Mesenchymal stem cell (in vitro differentiated cells and primary cell): ENCODE data around the gene PPFIBP2.

Experiments used
- DNase-seq: peaks from one replicate; pipeline ENCODE4 v3.0.0-alpha.2; 2013
- H2AFZ ChIP-seq: one replicate; pipeline ENCODE4 v1.6.1; 2013; ENCODE audit warnings: low read depth, mild to moderate bottlenecking, control low read depth, inconsistent platforms, low read length, moderate library complexity
- H2AK5ac ChIP-seq: 2 replicates; pipeline ENCODE4 v1.6.1; 2013; ENCODE audit warnings: low read length, moderate library complexity, mild to moderate bottlenecking, inconsistent platforms; ENCODE audit not compliant: severe bottlenecking
- H2BK120ac ChIP-seq: one replicate; pipeline ENCODE4 v1.6.1; 2013; ENCODE audit warnings: low read depth, mild to moderate bottlenecking, inconsistent platforms, low read length, moderate library complexity
- H2BK12ac ChIP-seq, 2 experiments: one replicate each; pipeline ENCODE4 v1.6.1; 2013; ENCODE audit warnings: inconsistent platforms in 2 of 2, low read length in 2 of 2, mild to moderate bottlenecking in 2 of 2, moderate library complexity in 2 of 2, control low read depth in 1 of 2
- H2BK15ac ChIP-seq: one replicate; pipeline ENCODE4 v1.6.1; 2013; ENCODE audit warnings: mild to moderate bottlenecking, low read depth, inconsistent platforms; ENCODE audit not compliant: poor library complexity, severe bottlenecking
- H2BK5ac ChIP-seq: 2 replicates; pipeline ENCODE4 v1.6.1; 2013; ENCODE audit warnings: low read depth, mild to moderate bottlenecking, low read length, control low read depth, inconsistent platforms; ENCODE audit not compliant: poor library complexity, severe bottlenecking
- H3K14ac ChIP-seq, 2 experiments: one replicate each; pipeline ENCODE4 v1.6.1; 2013; ENCODE audit warnings: inconsistent platforms in 2 of 2, low read length in 2 of 2, control low read depth in 1 of 2, mild to moderate bottlenecking in 1 of 2, moderate library complexity in 1 of 2
- H3K18ac ChIP-seq, 2 experiments: one replicate each; pipeline ENCODE4 v1.6.1; 2013; ENCODE audit warnings: inconsistent platforms in 2 of 2, low read length in 2 of 2, control low read depth in 1 of 2, low read depth in 1 of 2, mild to moderate bottlenecking in 1 of 2
- H3K23ac ChIP-seq, 2 experiments: one replicate each; pipeline ENCODE4 v1.6.1; 2013; ENCODE audit warnings: inconsistent platforms in 2 of 2, low read length in 2 of 2, mild to moderate bottlenecking in 2 of 2, moderate library complexity in 2 of 2, control low read depth in 1 of 2
- H3K27ac ChIP-seq: 2 replicates; pipeline ENCODE4 v1.5.1; 2013; ENCODE audit warnings: mild to moderate bottlenecking, moderate library complexity, low read length, control low read depth, inconsistent platforms; ENCODE audit not compliant: poor library complexity, severe bottlenecking
- H3K27me3 ChIP-seq, 2 experiments: 2 replicates each; pipeline versions ENCODE4 v1.6.1 to v1.7.0; 2013; ENCODE audit warnings: low read length in 2 of 2, mild to moderate bottlenecking in 2 of 2, moderate library complexity in 2 of 2, control low read depth in 1 of 2, inconsistent platforms in 1 of 2; ENCODE audit not compliant: control insufficient read depth in 1 of 2, insufficient read depth in 1 of 2
- H3K36me3 ChIP-seq, 2 experiments: 2 replicates each; pipeline versions ENCODE4 v1.6.1 to v1.7.0; 2013; ENCODE audit warnings: low read length in 2 of 2, control low read depth in 1 of 2, inconsistent platforms in 1 of 2, low read depth in 1 of 2, mild to moderate bottlenecking in 1 of 2; ENCODE audit not compliant: insufficient read depth in 2 of 2, control insufficient read depth in 1 of 2
- H3K4ac ChIP-seq, 2 experiments: one replicate each; pipeline ENCODE4 v1.6.1; 2013; ENCODE audit warnings: inconsistent platforms in 2 of 2, low read length in 2 of 2, mild to moderate bottlenecking in 2 of 2, moderate library complexity in 2 of 2, control low read depth in 1 of 2, low read depth in 1 of 2
- H3K4me1 ChIP-seq: 2 replicates; pipeline ENCODE4 v1.6.1; 2013; ENCODE audit warnings: low read depth, low read length, control low read depth; ENCODE audit not compliant: control insufficient read depth, insufficient read depth
- H3K4me2 ChIP-seq: 2 replicates; pipeline ENCODE4 v1.6.1; 2013; ENCODE audit warnings: low read length, mild to moderate bottlenecking, inconsistent platforms; ENCODE audit not compliant: poor library complexity, severe bottlenecking
- H3K4me3 ChIP-seq, 2 experiments: 2 replicates each; pipeline versions ENCODE4 v1.5.1 to v1.7.0; 2013; ENCODE audit warnings: low read length in 2 of 2, mild to moderate bottlenecking in 2 of 2, control low read depth in 1 of 2, low read depth in 1 of 2; ENCODE audit not compliant: insufficient read depth in 1 of 2
- H3K79me1 ChIP-seq: replicated peaks from 2 replicates; pipeline ENCODE4 v1.6.1; 2013; ENCODE audit warnings: mild to moderate bottlenecking, control low read depth, low read length, inconsistent platforms; ENCODE audit not compliant: poor library complexity, severe bottlenecking
- H3K9ac ChIP-seq: 2 replicates; pipeline ENCODE4 v1.7.0; 2013; ENCODE audit warnings: mild to moderate bottlenecking, low read length, moderate library complexity
- H3K9me3 ChIP-seq: 2 replicates; pipeline ENCODE4 v1.7.0; 2013; ENCODE audit warnings: mild to moderate bottlenecking, low read length; ENCODE audit not compliant: control insufficient read depth
- H4K8ac ChIP-seq: one replicate; pipeline ENCODE4 v1.6.1; 2013; ENCODE audit warnings: inconsistent platforms, mild to moderate bottlenecking, low read length, moderate library complexity
- H4K91ac ChIP-seq: one replicate; pipeline ENCODE4 v1.6.1; 2013; ENCODE audit warnings: mild to moderate bottlenecking, low read length, inconsistent platforms
- WGBS: methylation state at CpG from one replicate; pipeline ENCODE4 v1.1.7; 2013; ENCODE audit warnings: mixed read lengths; 5-methylcytosine and 5-hydroxymethylcytosine counted together

The PPFIBP2 gene

DNA sequence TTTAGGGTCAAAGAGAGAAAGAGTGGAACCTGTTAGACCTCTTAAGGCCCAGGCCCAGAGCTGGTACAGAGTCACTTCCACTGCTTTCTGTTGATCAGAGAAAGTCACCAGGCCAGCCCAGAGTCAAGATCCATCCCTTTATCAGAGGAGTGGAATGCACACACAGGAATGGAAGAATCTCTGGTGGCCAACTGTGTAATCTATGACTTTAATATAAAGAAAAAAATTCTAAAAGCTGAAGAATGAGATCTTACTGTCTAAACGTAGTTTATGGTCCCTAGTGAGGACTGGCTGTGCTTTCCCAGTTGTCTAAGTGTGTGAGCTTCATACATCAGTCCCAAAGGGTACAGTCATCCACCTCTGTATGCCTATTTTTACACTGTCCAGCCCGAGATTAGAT lies 51.0 kb downstream of the PPFIBP2 start:
- H3K9me3 ChIP-seq, result peaks cover 5% of the 10 kb centered on the region
- H3K9ac ChIP-seq, result no peak overlapping the region
- 30% methylated on average over 2 of the region's 2 CpGs for WGBS
- no peak for DNase-seq
- H2BK15ac ChIP-seq, result no peak overlapping the region
- H3K14ac ChIP-seq, result no peak overlapping the region
- no peak overlapping the region for H2BK120ac ChIP-seq
- no peak overlapping the region for H2AK5ac ChIP-seq
- H2AFZ ChIP-seq, result no peak overlapping the region
- no peak overlapping the region for H2BK5ac ChIP-seq
- H2BK12ac ChIP-seq, result no peak overlapping the region
- H3K23ac ChIP-seq, result no peak overlapping the region
- no peak overlapping the region for H3K4me3 ChIP-seq
- H3K18ac ChIP-seq, result no peak overlapping the region
- peaks cover 0 to 7% of the 10 kb centered on the region in 2 experiments for H3K36me3 ChIP-seq
- no peaks in the 10 kb centered on the region for H3K79me1 ChIP-seq
- H3K4me2 ChIP-seq, result no peak overlapping the region
- no peak overlapping the region for H4K91ac ChIP-seq
- no peak overlapping the region for H4K8ac ChIP-seq
- no peak overlapping the region for H3K4ac ChIP-seq
- H3K4me1 ChIP-seq, result no peaks in the 10 kb centered on the region
- H3K27me3 ChIP-seq, result peaks cover 0 to 11% of the 10 kb centered on the region in 2 experiments
- no peak overlapping the region for H3K27ac ChIP-seq

DNA sequence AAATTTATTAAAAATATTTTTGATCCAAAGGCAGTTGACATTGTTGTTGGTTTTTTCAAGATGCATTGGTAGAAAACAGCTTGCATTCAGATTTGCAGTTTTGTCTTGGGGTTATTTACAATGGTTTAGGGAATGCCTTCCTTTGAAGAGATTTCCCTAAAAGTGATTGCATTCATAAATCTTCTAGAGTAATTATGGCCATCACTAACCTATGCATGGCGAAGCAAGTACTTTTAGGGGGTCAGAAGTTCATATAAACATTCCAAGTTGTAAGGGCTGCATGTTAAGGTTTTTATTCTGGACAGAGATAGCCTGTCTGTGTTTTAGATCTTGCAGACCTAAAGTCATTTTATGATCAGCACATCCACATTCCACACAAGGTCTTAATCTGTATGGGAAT lies 53.5 kb downstream of the PPFIBP2 start:
- Histone ChIP-seq H2BK5ac (no peak overlapping the region), H2BK15ac (no peak overlapping the region), H3K9me3 (peaks cover 5% of the 10 kb centered on the region), H2BK12ac (no peak overlapping the region), H3K4me3 (no peak overlapping the region), H3K4me2 (no peak overlapping the region), H3K36me3 (peaks cover 0 to 7% of the 10 kb centered on the region in 2 experiments), H3K4me1 (peaks cover 3% of the 10 kb centered on the region), H3K9ac (no peak overlapping the region), H2AFZ (no peak overlapping the region), H4K8ac (no peak overlapping the region), H3K23ac (no peak overlapping the region), H3K27me3 (peaks cover 0 to 23% of the 10 kb centered on the region in 2 experiments), H4K91ac (no peak overlapping the region), H3K79me1 (no peaks in the 10 kb centered on the region), H2AK5ac (no peak overlapping the region), H3K14ac (no peak overlapping the region), H3K4ac (no peak overlapping the region), H2BK120ac (no peak overlapping the region), H3K27ac (no peak overlapping the region), H3K18ac (no peak overlapping the region)
- DNase-seq, result no peak
- WGBS, result 0% methylated on average over 1 of the region's 1 CpG

- H3K27me3 ChIP-seq, result peaks cover 0 to 23% of the 10 kb centered on the region in 2 experiments
- no peaks in the 10 kb centered on the region for H3K79me1 ChIP-seq
- H2AFZ ChIP-seq, result no peak overlapping the region
- H3K27ac ChIP-seq, result no peak overlapping the region
- no peak overlapping the region for H4K8ac ChIP-seq
- H3K4ac ChIP-seq, result no peak overlapping the region
- peaks cover 0 to 7% of the 10 kb centered on the region in 2 experiments for H3K36me3 ChIP-seq
- H2AK5ac ChIP-seq, result no peak overlapping the region
- no peak for DNase-seq
- no peak overlapping the region for H2BK120ac ChIP-seq
- no peak overlapping the region for H3K4me2 ChIP-seq
- H3K9ac ChIP-seq, result no peak overlapping the region
- H4K91ac ChIP-seq, result no peak overlapping the region
- H3K9me3 ChIP-seq, result peaks cover 5% of the 10 kb centered on the region
- H3K18ac ChIP-seq, result no peak overlapping the region
- no peak overlapping the region for H3K4me3 ChIP-seq
- peaks cover 17% of the 10 kb centered on the region for H3K4me1 ChIP-seq
- no peak overlapping the region for H2BK15ac ChIP-seq
- H3K23ac ChIP-seq, result no peak overlapping the region
- 100% methylated on average over 1 of the region's 1 CpG for WGBS
- H2BK5ac ChIP-seq, result no peak overlapping the region
- no peak overlapping the region for H3K14ac ChIP-seq
- H2BK12ac ChIP-seq, result peak overlapping the region in 1 of 2 experiments; percentile 32
These were observed 55.2 kb downstream of the PPFIBP2 start for GRCh38 chr11:7569044-7569443.

- H3K4me1 ChIP-seq, result peaks cover 20% of the 10 kb centered on the region
- no peak overlapping the region for H2BK12ac ChIP-seq
- H3K36me3 ChIP-seq, result peaks cover 0 to 7% of the 10 kb centered on the region in 2 experiments
- DNase-seq, result no peak
- H2BK5ac ChIP-seq, result no peak overlapping the region
- H3K9ac ChIP-seq, result no peak overlapping the region
- H3K4me3 ChIP-seq, result no peak overlapping the region
- WGBS, result 73% methylated on average over 2 of the region's 2 CpGs
- H2BK120ac ChIP-seq, result no peak overlapping the region
- H3K14ac ChIP-seq, result no peak overlapping the region
- no peak overlapping the region for H3K23ac ChIP-seq
- no peak overlapping the region for H3K4me2 ChIP-seq
- no peak overlapping the region for H4K8ac ChIP-seq
- no peak overlapping the region for H2BK15ac ChIP-seq
- H3K27me3 ChIP-seq, result peaks cover 0 to 23% of the 10 kb centered on the region in 2 experiments
- no peak overlapping the region for H4K91ac ChIP-seq
- peaks cover 5% of the 10 kb centered on the region for H3K9me3 ChIP-seq
- no peaks in the 10 kb centered on the region for H3K79me1 ChIP-seq
- no peak overlapping the region for H3K18ac ChIP-seq
- no peak overlapping the region for H2AK5ac ChIP-seq
- no peak overlapping the region for H2AFZ ChIP-seq
- H3K4ac ChIP-seq, result peak overlapping the region in 1 of 2 experiments; percentile 37
- H3K27ac ChIP-seq, result no peak overlapping the region
These were observed 56.4 kb downstream of the PPFIBP2 start for GRCh38 chr11:7570241-7570640.
